Calu3 (cell line): ENCODE measurements around the gene SLC23A2. TPM values are rescaled to one million over a fixed set of nuclear protein-coding genes. Genes with fewer than 3 reads are reported as not detected.
"Not testable (repeated sequence)": the region's sequence is repeated elsewhere in the genome, so short reads cannot be mapped to it uniquely, and the experiment has no call there.

ENCODE experiments used
- BruUV-seq: library from RNA; stranded (reverse); fragments of 400-500 nt; replicated peaks from 2 replicates; lab custom pipeline; 2021; lab: Mats Ljungman, UMichigan
- CTCF ChIA-PET: fragments of 300-600 bp; sonication (Branson Sonifier 250); formaldehyde crosslinking; loops from one replicate; lab custom pipeline; 2022; ENCODE audit warnings: antibody characterized with exemption; lab: Charles Lee
- DNase-seq: peaks from one replicate; pipeline ENCODE4 v3.0.0; 2022
- H3K27ac Mint-ChIP-seq: one replicate; pipeline ENCODE4 v1.8.0; 2022; ENCODE audit warnings: mixed read lengths; ENCODE audit not compliant: unreplicated experiment
- H3K27me3 Mint-ChIP-seq: one replicate; pipeline ENCODE4 v1.8.0; 2022; ENCODE audit warnings: mixed read lengths; ENCODE audit not compliant: unreplicated experiment
- H3K36me3 Mint-ChIP-seq: one replicate; pipeline ENCODE4 v1.8.0; 2022; ENCODE audit warnings: mild to moderate bottlenecking, moderate library complexity, mixed read lengths; ENCODE audit not compliant: insufficient read depth, unreplicated experiment
- H3K4me1 Mint-ChIP-seq: one replicate; pipeline ENCODE4 v1.8.0; 2022; ENCODE audit warnings: mild to moderate bottlenecking, low read depth, mixed read lengths; ENCODE audit not compliant: unreplicated experiment
- H3K4me3 Mint-ChIP-seq: one replicate; pipeline ENCODE4 v1.8.0; 2022; ENCODE audit warnings: mild to moderate bottlenecking, low read depth, moderate library complexity, mixed read lengths; ENCODE audit not compliant: unreplicated experiment
- H3K9me3 Mint-ChIP-seq: one replicate; pipeline ENCODE4 v1.8.0; 2022; ENCODE audit warnings: low read depth, mixed read lengths; ENCODE audit not compliant: unreplicated experiment
- CTCF ChIP-seq: fragments of 200-600 bp; IDR thresholded peaks from one replicate; pipeline ENCODE4 v1.8.0; 2022; ENCODE audit warnings: antibody characterized with exemption; ENCODE audit not compliant: unreplicated experiment
- intact Hi-C: fragments of 100-400 bp; cut with micrococcal nuclease; formaldehyde crosslinking; loops from one replicate; pipeline ENCODE4 v1.10.0; 2022; ENCODE audit not compliant: unreplicated experiment
- total RNA-seq: library from RNA; stranded (reverse); gene quantifications from 2 replicates; pipeline ENCODE4 v1.2.3, GENCODE V29; 2022

The SLC23A2 gene
- total RNA-seq, 1 experiment from 2014 or later, result 14.8 TPM

- DNase-seq, result no peak
- H3K9me3 Mint-ChIP-seq, result no peaks in the 10 kb centered on the region
- no peak overlapping the region for H3K27ac Mint-ChIP-seq
- CTCF ChIA-PET, result interaction anchor here (0.7 kb wide), 2 partner anchors 11 to 555 kb away, joined by 3 read pairs; no protein-coding TSS in a partner anchor
- no peak overlapping the region for H3K4me3 Mint-ChIP-seq
- no peaks in the 10 kb centered on the region for H3K36me3 Mint-ChIP-seq
- intact Hi-C loops, result no loop called here
- no peaks in the 10 kb centered on the region for H3K27me3 Mint-ChIP-seq
- BruUV-seq, result no TSS peak
- no peaks in the 10 kb centered on the region for H3K4me1 Mint-ChIP-seq
- TF ChIP-seq CTCF, result no peak
These were observed 29.3 kb upstream of the SLC23A2 start for GRCh38 chr20:5030348-5031205.

- intact Hi-C loops, H3K36me3 Mint-ChIP-seq, H3K4me3 Mint-ChIP-seq: not testable (repeated sequence)
These were observed 27.1 kb upstream of the SLC23A2 start for GRCh38 chr20:5028258-5029059.

GRCh38 chr20:5024982-5025381 lies 23.7 kb upstream of the SLC23A2 start:
- CTCF ChIA-PET, result no interaction called here
- intact Hi-C loops, result no loop called here
- no TSS peak for BruUV-seq

More at GRCh38 chr20:5028258-5029059, 27.1 kb upstream of the SLC23A2 start:
- H3K27ac Mint-ChIP-seq, H3K9me3 Mint-ChIP-seq, DNase-seq, BruUV-seq, CTCF ChIA-PET, H3K4me1 Mint-ChIP-seq, H3K27me3 Mint-ChIP-seq: not testable (repeated sequence)

GRCh38 chr20:5024103-5024502 lies 22.8 kb upstream of the SLC23A2 start:
- CTCF ChIA-PET, result no interaction called here
- intact Hi-C loops, result no loop called here
- H3K36me3 Mint-ChIP-seq, result no peaks in the 10 kb centered on the region
- H3K27ac Mint-ChIP-seq, result no peak overlapping the region
- no peak for TF ChIP-seq CTCF
- H3K4me3 Mint-ChIP-seq, result no peak overlapping the region
- DNase-seq, result no peak
- no peaks in the 10 kb centered on the region for H3K4me1 Mint-ChIP-seq
- H3K27me3 Mint-ChIP-seq, result no peaks in the 10 kb centered on the region
- BruUV-seq, result no TSS peak
- no peaks in the 10 kb centered on the region for H3K9me3 Mint-ChIP-seq

More at GRCh38 chr20:5024982-5025381, 23.7 kb upstream of the SLC23A2 start:
- no peaks in the 10 kb centered on the region for H3K36me3 Mint-ChIP-seq
- H3K9me3 Mint-ChIP-seq, result no peaks in the 10 kb centered on the region
- H3K27ac Mint-ChIP-seq, result no peak overlapping the region
- no peak for TF ChIP-seq CTCF
- DNase-seq, result no peak
- H3K4me1 Mint-ChIP-seq, result no peaks in the 10 kb centered on the region
- H3K27me3 Mint-ChIP-seq, result no peaks in the 10 kb centered on the region
- H3K4me3 Mint-ChIP-seq, result no peak overlapping the region

- H3K27ac Mint-ChIP-seq, H3K4me1 Mint-ChIP-seq, H3K27me3 Mint-ChIP-seq, CTCF ChIA-PET, intact Hi-C loops, H3K36me3 Mint-ChIP-seq, H3K9me3 Mint-ChIP-seq, H3K4me3 Mint-ChIP-seq, BruUV-seq, DNase-seq: not testable (repeated sequence)
These were observed 21.9 kb upstream of the SLC23A2 start for GRCh38 chr20:5023171-5023570.
